ENCODE data around the gene ENTHD1. TPM values are rescaled to one million over a fixed set of nuclear protein-coding genes. Genes with fewer than 3 reads are reported as not detected.
A peak's percentile ranks its signal among the peaks of the same experiment; 100 is the strongest.

Gene ENTHD1
- total and polyA plus RNA-seq, 9 of the 15 experiments (the other 6 are each of a cell fraction or from before 2014, with no cell fraction given): 0.13 to 0.98 (median 0.35) TPM

- Histone ChIP-seq H3K79me2 (ENCODE audit: control insufficient read depth, insufficient read depth, low read length) (peaks cover 15% of the 10 kb centered on the region; the same call in 2 of the 3 replicates), H4K20me1 (replicated peaks; ENCODE audit: control insufficient read depth, insufficient read depth, low read length) (no peaks in the 10 kb centered on the region), H3K27me3 (ENCODE audit: control insufficient read depth in 2 of 2, insufficient read depth in 2 of 2, low read length in 2 of 2) (no peaks in the 10 kb centered on the region), H3K4me2 (ENCODE audit: insufficient read depth, low read length) (no peak overlapping the region), H3K9ac (ENCODE audit: insufficient read depth in 1 of 2, low read depth in 2 of 2, low read length in 2 of 2) (no peak overlapping the region), H3K4me1 (replicated peaks in 1 of 2; ENCODE audit: control insufficient read depth in 2 of 2, insufficient read depth in 2 of 2, low read length in 2 of 2) (peaks cover 11 to 52% of the 10 kb centered on the region in 2 experiments; a peak in 4 of 5 replicates), H3K36me3 (ENCODE audit: control insufficient read depth, insufficient read depth, low read length) (no peaks in the 10 kb centered on the region), H2AFZ (ENCODE audit: low read depth, low read length) (peak overlapping the region; percentile 81; the same call in 1 of the 2 replicates), H3K9me1 (ENCODE audit: control insufficient read depth, insufficient read depth, low read length) (no peaks in the 10 kb centered on the region), H3K4me3 (no peak overlapping the region), H3K9me3 (replicated peaks; ENCODE audit: control insufficient read depth, insufficient read depth, low read depth, low read length) (no peaks in the 10 kb centered on the region), H3K27ac (ENCODE audit: extremely low read depth, low read depth, low read length) (no peak overlapping the region)
- ATAC-seq: no peak
- 50% methylated on average over 4 of the region's 4 CpGs for WGBS (ENCODE audit: insufficient coverage, low coverage, missing lambda C conversion rate)
- BruUV-seq (replicated peaks): no TSS peak
- ChIA-PET CTCF (ENCODE audit: low intra/inter-chr PET ratio) (no interaction called here), POLR2A (interaction anchor here (0.6 to 1.0 kb wide), 2 partner anchors 21 to 555 kb away, joined by 3 read pairs; no protein-coding TSS in a partner anchor)
- FAIRE-seq: no peak
- in situ Hi-C loops (cut with MboI) (no loop called here), intact Hi-C loops (cut with micrococcal nuclease) (loop anchor here (10.0 kb wide), 1 partner anchor 74 kb away; no protein-coding TSS in a partner anchor)
- DNase-seq (ENCODE audit: extremely low read depth in 1 of 4, low spot score in 3 of 4): no peak
- TF ChIP-seq E4F1 (CRISPR knock-in tag; IDR thresholded peaks at IDR 0.05; ENCODE audit: borderline replicate concordance) (no peak), BCLAF1 (IDR thresholded peaks at IDR 0.05; ENCODE audit: borderline replicate concordance in 1 of 2, control insufficient read depth in 1 of 2, low read depth in 2 of 2, low read length in 1 of 2) (no peak), ZNF311 (CRISPR knock-in tag; IDR thresholded peaks at IDR 0.05) (no peak), ZC3H11A (IDR thresholded peaks at IDR 0.05; ENCODE audit: low read depth, low read length) (no peak), RAD21 (CRISPR knock-in tag; conservative IDR thresholded peaks at IDR 0.05 in 1 of 2, IDR thresholded peaks at IDR 0.05 in 1 of 2) (no peak), ZFP91 (CRISPR knock-in tag; IDR thresholded peaks at IDR 0.05) (no peak), NFE2L1 (tag; IDR thresholded peaks at IDR 0.05; ENCODE audit: borderline replicate concordance, low read depth) (no peak), ZZZ3 (IDR thresholded peaks at IDR 0.05) (no peak), YY1 (IDR thresholded peaks at IDR 0.05; ENCODE audit: borderline replicate concordance in 1 of 3, control insufficient read depth in 1 of 3, extremely low read depth in 1 of 3, insufficient read depth in 3 of 3, insufficient read length in 1 of 3, insufficient replicate concordance in 2 of 3, low read depth in 1 of 3, low read length in 2 of 3) (no peak), CCAR2 (IDR thresholded peaks at IDR 0.05; ENCODE audit: low read depth, low read length) (no peak), CREBBP (IDR thresholded peaks at IDR 0.05; ENCODE audit: low read depth, low read length) (no peak)
These were observed 35.3 kb upstream of the ENTHD1 start for GRCh38 chr22:39928536-39929520.

Data from K562 (cell line).